ENCODE results near the gene ERCC1.

DNA sequence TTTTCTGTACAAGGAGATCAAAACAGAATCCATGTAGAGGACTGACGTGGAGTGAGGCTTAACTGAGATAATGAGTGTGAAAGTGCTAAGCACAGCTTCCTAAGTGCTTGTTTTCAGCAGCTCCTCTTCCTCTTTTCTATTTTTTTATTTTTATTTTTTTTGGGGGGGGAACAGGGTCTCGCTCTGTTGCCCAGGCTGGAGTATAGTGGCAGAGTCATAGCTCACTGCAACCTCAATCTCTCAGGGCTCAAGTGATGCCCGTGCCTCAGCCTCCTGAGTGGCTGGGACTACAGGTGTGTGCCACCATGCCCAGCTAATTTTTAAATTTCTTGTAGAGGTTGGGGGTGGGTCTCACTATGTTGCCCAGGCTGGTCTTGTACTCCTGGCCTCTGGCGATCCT is 38.5 kb upstream of the ERCC1 start:
- no peak for TF ChIP-seq POLR2AphosphoS5 (IDR thresholded peaks at IDR 0.05)
- TF ChIP-seq, protein P1, sequence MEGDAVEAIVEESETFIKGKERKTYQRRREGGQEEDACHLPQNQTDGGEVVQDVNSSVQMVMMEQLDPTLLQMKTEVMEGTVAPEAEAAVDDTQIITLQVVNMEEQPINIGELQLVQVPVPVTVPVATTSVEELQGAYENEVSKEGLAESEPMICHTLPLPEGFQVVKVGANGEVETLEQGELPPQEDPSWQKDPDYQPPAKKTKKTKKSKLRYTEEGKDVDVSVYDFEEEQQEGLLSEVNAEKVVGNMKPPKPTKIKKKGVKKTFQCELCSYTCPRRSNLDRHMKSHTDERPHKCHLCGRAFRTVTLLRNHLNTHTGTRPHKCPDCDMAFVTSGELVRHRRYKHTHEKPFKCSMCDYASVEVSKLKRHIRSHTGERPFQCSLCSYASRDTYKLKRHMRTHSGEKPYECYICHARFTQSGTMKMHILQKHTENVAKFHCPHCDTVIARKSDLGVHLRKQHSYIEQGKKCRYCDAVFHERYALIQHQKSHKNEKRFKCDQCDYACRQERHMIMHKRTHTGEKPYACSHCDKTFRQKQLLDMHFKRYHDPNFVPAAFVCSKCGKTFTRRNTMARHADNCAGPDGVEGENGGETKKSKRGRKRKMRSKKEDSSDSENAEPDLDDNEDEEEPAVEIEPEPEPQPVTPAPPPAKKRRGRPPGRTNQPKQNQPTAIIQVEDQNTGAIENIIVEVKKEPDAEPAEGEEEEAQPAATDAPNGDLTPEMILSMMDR (IDR thresholded peaks at IDR 0.05) = no peak
- TF ChIP-seq POLR2A (IDR thresholded peaks at IDR 0.05) = no peak
- TF ChIP-seq EP300 (IDR thresholded peaks at IDR 0.05) = no peak
